Fibroblast of mammary gland (primary cell): Measurements from ENCODE around the gene ABCB8.

ENCODE experiments used
- DNase-seq: peaks from one replicate; pipeline ENCODE4 v3.0.0-alpha.2; 2010; ENCODE audit warnings: low read depth
- H3K4me3 ChIP-seq: 2 replicates; pipeline ENCODE4 v1.5.1; 2011; ENCODE audit warnings: low read depth, mild to moderate bottlenecking, low read length, moderate library complexity; ENCODE audit not compliant: control insufficient read depth
- TF ChIP-seq, protein P1 (sequence below): conservative IDR thresholded peaks from 2 replicates; pipeline ENCODE4 v1.5.1; 2011; ENCODE audit warnings: low read depth, low read length, inconsistent platforms; ENCODE audit not compliant: control insufficient read depth, insufficient read depth

Gene ABCB8

DNA sequence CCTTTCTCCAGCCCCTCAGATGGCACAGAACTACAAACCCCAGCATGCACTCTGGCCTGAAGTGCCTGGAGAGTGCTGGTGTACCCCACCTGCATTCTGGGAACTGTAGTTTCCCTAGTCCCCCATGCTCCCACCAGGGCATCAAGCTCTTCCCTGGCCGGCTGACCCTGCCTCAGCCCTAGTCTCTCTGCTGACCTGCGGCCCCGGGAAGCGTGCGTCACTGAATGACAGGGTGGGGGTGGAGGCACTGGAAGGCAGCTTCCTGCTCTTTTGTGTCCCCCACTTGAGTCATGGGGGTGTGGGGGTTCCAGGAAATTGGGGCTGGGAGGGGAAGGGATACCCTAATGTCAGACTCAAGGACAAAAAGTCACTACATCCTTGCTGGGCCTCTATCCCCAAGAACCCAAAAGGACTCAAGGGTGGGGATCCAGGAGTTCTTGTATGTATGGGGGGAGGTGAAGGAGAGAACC lies 35.4 kb upstream of the ABCB8 start:
- TF ChIP-seq, protein P1, sequence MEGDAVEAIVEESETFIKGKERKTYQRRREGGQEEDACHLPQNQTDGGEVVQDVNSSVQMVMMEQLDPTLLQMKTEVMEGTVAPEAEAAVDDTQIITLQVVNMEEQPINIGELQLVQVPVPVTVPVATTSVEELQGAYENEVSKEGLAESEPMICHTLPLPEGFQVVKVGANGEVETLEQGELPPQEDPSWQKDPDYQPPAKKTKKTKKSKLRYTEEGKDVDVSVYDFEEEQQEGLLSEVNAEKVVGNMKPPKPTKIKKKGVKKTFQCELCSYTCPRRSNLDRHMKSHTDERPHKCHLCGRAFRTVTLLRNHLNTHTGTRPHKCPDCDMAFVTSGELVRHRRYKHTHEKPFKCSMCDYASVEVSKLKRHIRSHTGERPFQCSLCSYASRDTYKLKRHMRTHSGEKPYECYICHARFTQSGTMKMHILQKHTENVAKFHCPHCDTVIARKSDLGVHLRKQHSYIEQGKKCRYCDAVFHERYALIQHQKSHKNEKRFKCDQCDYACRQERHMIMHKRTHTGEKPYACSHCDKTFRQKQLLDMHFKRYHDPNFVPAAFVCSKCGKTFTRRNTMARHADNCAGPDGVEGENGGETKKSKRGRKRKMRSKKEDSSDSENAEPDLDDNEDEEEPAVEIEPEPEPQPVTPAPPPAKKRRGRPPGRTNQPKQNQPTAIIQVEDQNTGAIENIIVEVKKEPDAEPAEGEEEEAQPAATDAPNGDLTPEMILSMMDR = no peak
- H3K4me3 ChIP-seq = no peak overlapping the region
- no peak for DNase-seq

DNA sequence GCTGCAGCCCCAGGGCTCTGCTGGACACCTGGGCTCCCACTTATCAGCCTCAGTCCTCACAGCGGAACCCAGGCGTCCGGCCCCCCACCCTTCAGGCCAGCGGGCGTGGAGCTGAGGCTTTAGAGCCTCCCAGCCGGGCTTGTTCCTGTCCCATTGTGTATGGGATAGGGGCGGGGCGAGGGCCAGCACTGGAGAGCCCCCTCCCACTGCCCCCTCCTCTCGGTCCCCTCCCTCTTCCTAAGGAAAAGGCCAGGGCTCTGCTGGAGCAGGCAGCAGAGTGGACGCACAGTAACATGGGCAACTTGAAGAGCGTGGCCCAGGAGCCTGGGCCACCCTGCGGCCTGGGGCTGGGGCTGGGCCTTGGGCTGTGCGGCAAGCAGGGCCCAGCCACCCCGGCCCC lies 34.7 kb upstream of the ABCB8 start:
- DNase-seq = no peak
- TF ChIP-seq, protein P1 = no peak
- no peak overlapping the region for H3K4me3 ChIP-seq

DNA sequence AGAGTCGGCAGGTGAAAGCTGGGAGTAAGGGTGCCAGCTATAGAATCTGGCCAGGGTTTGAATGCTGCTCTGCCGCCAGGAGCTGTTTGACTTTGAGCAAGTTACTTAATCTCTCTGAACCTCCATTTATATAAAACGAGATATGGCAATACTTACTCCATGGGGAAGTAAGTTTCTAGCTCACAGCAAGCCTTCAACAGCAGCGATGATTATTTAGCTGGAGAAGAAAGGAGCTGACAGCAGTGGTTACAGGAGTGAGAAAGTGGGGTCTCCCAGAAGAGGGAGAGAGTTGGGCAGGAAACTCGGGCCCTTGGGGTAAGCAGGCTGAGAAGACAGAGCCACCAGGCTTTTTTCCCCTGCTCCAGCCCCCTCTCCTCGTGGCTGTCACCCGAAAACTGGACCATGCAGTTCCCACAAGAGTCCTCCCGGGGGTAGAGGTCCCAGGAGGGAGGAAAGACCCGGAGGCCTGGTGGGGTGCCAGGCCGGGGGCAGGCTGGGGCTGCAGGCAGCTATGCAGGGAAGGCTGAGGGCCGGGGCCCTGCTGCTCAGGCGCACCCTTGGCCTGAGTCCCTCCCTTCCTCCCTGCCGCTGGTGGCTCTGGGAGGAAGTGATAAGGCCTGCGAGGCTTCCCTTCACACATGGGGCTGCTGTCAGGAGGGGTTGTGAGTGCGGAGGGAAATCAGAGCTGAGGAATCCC lies 34.0 kb upstream of the ABCB8 start:
- TF ChIP-seq, protein P1 = no peak
- DNase-seq = no peak
- no peak overlapping the region for H3K4me3 ChIP-seq

DNA sequence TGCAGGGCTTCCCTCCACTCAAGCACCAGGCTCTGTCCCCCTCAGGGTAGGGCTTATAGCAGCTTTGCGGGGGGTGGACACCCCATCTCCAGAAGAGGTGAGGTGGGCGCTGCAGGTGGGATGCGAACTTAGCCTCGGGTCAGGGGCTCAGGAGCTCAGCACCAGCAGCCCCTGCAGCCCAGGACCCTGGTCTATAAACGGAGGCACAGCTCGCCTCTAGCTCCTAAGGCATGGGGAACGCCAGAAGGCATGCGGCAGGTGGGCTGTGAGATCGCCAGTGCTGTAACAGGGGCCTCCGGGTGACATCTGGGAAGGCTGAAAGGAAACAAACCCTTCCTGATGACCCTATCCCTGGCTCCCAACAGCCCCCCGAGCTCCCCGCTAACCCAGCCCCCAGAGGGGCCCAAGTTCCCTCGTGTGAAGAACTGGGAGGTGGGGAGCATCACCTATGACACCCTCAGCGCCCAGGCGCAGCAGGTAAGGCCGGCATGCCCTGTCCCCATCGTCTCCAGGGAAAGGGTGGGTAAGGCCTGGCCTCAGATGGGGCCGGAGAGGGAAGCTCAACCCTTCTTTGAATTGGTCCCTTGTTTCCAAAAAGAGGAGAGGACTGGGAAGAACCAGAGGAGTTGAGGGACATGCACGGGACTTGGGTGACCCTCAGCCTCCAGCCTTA lies 33.3 kb upstream of the ABCB8 start:
- H3K4me3 ChIP-seq = no peak overlapping the region
- TF ChIP-seq, protein P1 = no peak
- no peak for DNase-seq

DNA sequence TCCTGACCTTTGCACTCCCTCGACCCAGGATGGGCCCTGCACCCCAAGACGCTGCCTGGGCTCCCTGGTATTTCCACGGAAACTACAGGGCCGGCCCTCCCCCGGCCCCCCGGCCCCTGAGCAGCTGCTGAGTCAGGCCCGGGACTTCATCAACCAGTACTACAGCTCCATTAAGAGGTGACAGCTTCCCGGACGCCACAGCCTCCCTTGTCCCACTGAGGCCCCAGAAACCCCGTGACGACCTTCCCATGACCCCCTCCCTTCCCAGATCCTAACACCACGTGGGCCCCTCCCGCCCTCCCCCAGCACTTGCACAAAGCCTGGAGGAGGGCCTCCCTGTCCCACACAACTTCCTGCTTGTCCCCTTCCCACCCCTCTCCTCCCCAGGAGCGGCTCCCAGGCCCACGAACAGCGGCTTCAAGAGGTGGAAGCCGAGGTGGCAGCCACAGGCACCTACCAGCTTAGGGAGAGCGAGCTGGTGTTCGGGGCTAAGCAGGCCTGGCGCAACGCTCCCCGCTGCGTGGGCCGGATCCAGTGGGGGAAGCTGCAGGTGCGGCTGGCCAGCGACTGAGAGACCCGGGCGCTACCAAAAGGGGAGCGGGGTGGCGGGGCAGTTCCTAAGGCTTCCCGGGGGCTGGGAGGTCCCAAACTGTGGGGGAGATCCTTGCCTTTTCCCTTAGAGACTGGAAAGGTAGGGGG lies 31.7 kb upstream of the ABCB8 start:
- DNase-seq = no peak
- TF ChIP-seq, protein P1 = no peak
- H3K4me3 ChIP-seq = no peak overlapping the region

DNA sequence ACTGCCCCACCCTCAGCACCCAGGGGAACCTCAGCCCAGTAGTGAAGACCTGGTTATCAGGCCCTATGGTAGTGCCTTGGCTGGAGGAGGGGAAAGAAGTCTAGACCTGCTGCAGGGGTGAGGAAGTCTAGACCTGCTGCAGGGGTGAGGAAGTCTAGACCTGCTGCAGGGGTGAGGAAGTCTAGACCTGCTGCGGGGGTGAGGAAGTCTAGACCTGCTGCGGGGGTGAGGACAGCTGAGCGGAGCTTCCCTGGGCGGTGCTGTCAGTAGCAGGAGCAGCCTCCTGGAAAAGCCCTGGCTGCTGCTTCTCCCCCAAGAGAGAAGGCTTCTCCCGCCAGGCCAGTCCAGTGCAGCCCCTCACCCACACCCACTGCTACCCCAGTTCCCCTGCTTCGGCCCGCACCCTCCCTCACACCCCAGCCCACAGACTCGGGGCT lies 31.2 kb upstream of the ABCB8 start:
- no peak overlapping the region for H3K4me3 ChIP-seq
- no peak for DNase-seq
- TF ChIP-seq, protein P1 = no peak
